Heart right ventricle (tissue), 16 donors: ENCODE data around the gene INKA1. TPM values are rescaled to one million over a fixed set of nuclear protein-coding genes. Genes with fewer than 3 reads are reported as not detected.

Experiments used
- ATAC-seq, 8 donors: fragments of 200-7000 bp; cut with Tn5 transposase; one replicate each; pipeline ENCODE4 v1.9.1; 2020; ENCODE audit warnings: mild to moderate bottlenecking in 8 of 8, moderate library complexity in 8 of 8, moderate number of reproducible peaks in 1 of 8
- DNase-seq, 2 donors: peaks; one replicate each; pipeline ENCODE4 v3.0.0-alpha.2; 2020
- H3K27ac ChIP-seq, 10 donors: fragments of 200-600 bp; sonication (generic) in 2 of 10; one replicate each; pipeline versions ENCODE4 v1.5.0 to v1.8.0; 2020 to 2022; ENCODE audit warnings: mild to moderate bottlenecking in 3 of 10
- H3K27me3 ChIP-seq, 7 donors: fragments of 200-600 bp; one replicate each; pipeline ENCODE4 v1.8.0; 2021 to 2022; ENCODE audit warnings: mild to moderate bottlenecking in 2 of 7
- H3K36me3 ChIP-seq, 9 donors: fragments of 200-600 bp; sonication (generic) in 1 of 9; one replicate each; pipeline versions ENCODE4 v1.5.0 to v1.8.0; 2020 to 2022; ENCODE audit warnings: mild to moderate bottlenecking in 2 of 9
- H3K4me1 ChIP-seq, 9 donors: fragments of 200-600 bp; sonication (generic) in 1 of 9; one replicate each; pipeline versions ENCODE4 v1.5.0 to v1.8.0; 2020 to 2022; ENCODE audit warnings: mild to moderate bottlenecking in 4 of 9
- H3K4me3 ChIP-seq, 10 donors: fragments of 200-600 bp; sonication (generic) in 2 of 10; one replicate each; pipeline versions ENCODE4 v1.5.0 to v1.8.0; 2020 to 2022; ENCODE audit warnings: mild to moderate bottlenecking in 7 of 10, moderate library complexity in 2 of 10
- H3K9me3 ChIP-seq, 11 donors: fragments of 200-600 bp in 10 of 11; sonication (generic) in 2 of 11; one replicate each; pipeline versions ENCODE4 v1.5.0 to v1.8.0; 2013 to 2022; ENCODE audit warnings: mild to moderate bottlenecking in 2 of 11, control low read depth in 1 of 11, moderate library complexity in 1 of 11
- CTCF ChIP-seq, 9 donors: fragments of 200-600 bp; sonication (generic) in 2 of 9; IDR thresholded peaks; one replicate each; pipeline versions ENCODE4 v1.5.0 to v1.8.0; 2021 to 2022; ENCODE audit warnings: antibody characterized with exemption in 9 of 9, mild to moderate bottlenecking in 5 of 9, moderate library complexity in 1 of 9
- WGBS, 2 donors: extraction: QIAGEN DNeasy Blood & Tissue Kit; methylation state at CpG; one replicate each; pipeline ENCODE4 v1.1.7; 2013; ENCODE audit warnings: inconsistent platforms in 1 of 2; 5-methylcytosine and 5-hydroxymethylcytosine counted together
- intact Hi-C, 10 donors: fragments of 100-400 bp; cut with DNase I; formaldehyde crosslinking; loops; one replicate each; pipeline versions ENCODE4 v1.11.1 to v1.14.2; 2022
- polyA plus RNA-seq, 2 donors: library from polyadenylated mRNA; stranded (reverse); fragments of 200-250 nt; gene quantifications; one replicate each; pipeline ENCODE4 v1.2.3, GENCODE V29; 2013
- total RNA-seq, 10 donors: library from RNA; stranded (reverse); fragmentation: NEBNext Ultra II Directional in 3 of 10; extraction: Animal tissue kit (Norgen Biotek cat#: 25700) in 3 of 10; gene quantifications; one replicate each; pipeline versions ENCODE4 v1.2.1 to v1.2.4, GENCODE V29; 2021 to 2023
- donor health status: Arrhythmogenic right ventricular cardiomyopathy.
- donor health status: ischemic (EF 13 %, LVEDD 7.1; RV severe dilation, severe dysfunction).
- donor health status: healthy with polysubstance abuse.
- donor health status: DM: no; HTN: yes; CAD: no.
- donor health status: DM: no; HTN: no; CAD: no.
- donor health status: ischemic (EF 25% LVEDD 6.9; RV normal size, moderate dysfunction).
- donor health status: ischemic (EF 25% LVEDD 5.7; RV mildly dilated, moderate dysfunction).
- donor health status: healthy.
- donor health status: DM: yes; HTN: yes; CAD: no.
- donor health status: Ischemic cardiomyopathy.
- donor health status: ischemic (EF 35%, LVEDD 5.7; RV mildly dilated, moderate dysfunction).
- donor health status: nonischemic (EF 11% LVEDD 7.7; RV severe dilation, severe dysfunction).
- donor health status: DM: yes; HTN: yes; CAD: no.
- donor health status: PGD.
- donor health status: ischemic (EF 29% LVEDD 5.4; RV normal size, mild dysfunction).
- donor health status: nonischemic (EF 23%, LVEDD 6.1; RV moderate dilation, normal function).

The INKA1 gene
- total and polyA plus RNA-seq, 12 donors, result 1.8 to 8.6 (median 3.4) TPM

GRCh38 chr3:49799761-49800160, 3.3 kb upstream of the INKA1 start, which contains the start of gene CDHR4:
Gene CDHR4, minus strand, starts transcription at chr3:49799873. Its CDS starts 61 bp downstream, at chr3:49799812.
- Histone ChIP-seq H3K36me3 (peaks cover 0 to 4% (median 0%) of the 10 kb centered on the region in 9 donors), H3K9me3 (no peaks in the 10 kb centered on the region), H3K4me3 (no peak within 1 kb of the TSS), H3K4me1 (peaks cover 11 to 21% (median 14%) of the 10 kb centered on the region in 9 donors), H3K27ac (no peak within 1 kb of the TSS), H3K27me3 (no peaks in the 10 kb centered on the region)
- no peak for TF ChIP-seq CTCF (IDR thresholded peaks at IDR 0.05)
- DNase-seq, result no peak
- ATAC-seq, result peak in 1 of 8 donors; percentile 13
- intact Hi-C loops, result loop anchor here in 5 of 10 donors (5.0 kb wide), 2 partner anchors 43 to 108 kb away; no protein-coding TSS in a partner anchor
- 64 to 68% methylated on average over 4 of the region's 4 CpGs for WGBS, 2 donors

- Histone ChIP-seq H3K4me1 (peaks cover 21 to 35% (median 28%) of the 10 kb centered on the region in 9 donors), H3K27me3 (no peaks in the 10 kb centered on the region), H3K9me3 (no peaks in the 10 kb centered on the region), H3K36me3 (peaks cover 0 to 6% (median 0%) of the 10 kb centered on the region in 9 donors), H3K4me3 (no peak overlapping the region), H3K27ac (no peak overlapping the region)
- no peak for DNase-seq
- intact Hi-C loops, result loop anchor here in 4 of 10 donors (5.0 kb wide), 2 partner anchors 41 to 106 kb away; no protein-coding TSS in a partner anchor
- no peak for TF ChIP-seq CTCF (IDR thresholded peaks at IDR 0.05)
- no peak for ATAC-seq
- 91 to 92% methylated on average over 2 of the region's 2 CpGs for WGBS, 2 donors
Measured at GRCh38 chr3:49801160-49801559, 1.9 kb upstream of the INKA1 start.

GRCh38 chr3:49803465-49804140, 542 bp downstream of the INKA1 start:
- 4 to 5% methylated on average over 41 of the region's 41 CpGs for WGBS, 2 donors
- peak overlapping the region; percentile 55 to 99 (median 89) for H3K4me3 ChIP-seq
- ATAC-seq (peak in 4 of 8 donors; percentile 1 to 6 (median 4)), DNase-seq (peak; percentile 35 to 62)
- H3K9me3 ChIP-seq, result no peaks in the 10 kb centered on the region
- peak overlapping the region; percentile 68 to 99 (median 97) for H3K27ac ChIP-seq
- no peak for TF ChIP-seq CTCF (IDR thresholded peaks at IDR 0.05)
- H3K36me3 ChIP-seq, result peaks cover 0 to 11% (median 0%) of the 10 kb centered on the region in 9 donors
- peaks cover 34 to 56% (median 51%) of the 10 kb centered on the region in 9 donors for H3K4me1 ChIP-seq
- no peaks in the 10 kb centered on the region for H3K27me3 ChIP-seq
- intact Hi-C loops, result loop anchor here (1.0 to 5.0 kb wide), 5 partner anchors 35 to 104 kb away; partner anchors contain the start of gene MST1R (in 1 of the 10)

GRCh38 chr3:49804141-49805041, 1.3 kb downstream of the INKA1 start:
- peak; percentile 23 to 41 for DNase-seq

More at GRCh38 chr3:49804141-49805041, 1.3 kb downstream of the INKA1 start:
- TF ChIP-seq CTCF (IDR thresholded peaks at IDR 0.05), result no peak
- intact Hi-C loops, result loop anchor here in 6 of 10 donors (2.0 to 5.0 kb wide), 3 partner anchors 34 to 103 kb away; no protein-coding TSS in a partner anchor
- Histone ChIP-seq H3K27ac (peak overlapping the region; percentile 68 to 99 (median 97)), H3K9me3 (no peaks in the 10 kb centered on the region), H3K36me3 (peaks cover 0 to 19% (median 3%) of the 10 kb centered on the region in 9 donors), H3K4me1 (peaks cover 34 to 56% (median 51%) of the 10 kb centered on the region in 9 donors), H3K4me3 (peak overlapping the region; percentile 55 to 99 (median 89)), H3K27me3 (no peaks in the 10 kb centered on the region)
- no peak for ATAC-seq
- WGBS, 2 donors, result 37 to 48% methylated on average over 26 of the region's 26 CpGs
